ENCODE results near the gene SOX5.

- TF ChIP-seq CTCF (IDR thresholded peaks at IDR 0.05) (no peak), POLR2A (IDR thresholded peaks at IDR 0.05) (no peak), POLR2AphosphoS5 (IDR thresholded peaks at IDR 0.05; ENCODE audit: insufficient read depth in 1 of 2, low read depth in 1 of 2) (no peak)
These were observed 400.7 kb downstream of the SOX5 start for GRCh38 chr12:23548742-23549141.

All from vagina (tissue), 2 donors.